NT2/D1 (cell line): ENCODE data around the gene PALD1.

Experiments used
- DNase-seq: peaks from one replicate; pipeline ENCODE4 v3.0.0-alpha.2; 2011; ENCODE audit warnings: low read depth, low spot score
- H3K27me3 ChIP-seq: 2 replicates; pipeline ENCODE4 v1.6.0; 2011; ENCODE audit warnings: mild to moderate bottlenecking; ENCODE audit not compliant: insufficient read length, insufficient read depth
- H3K36me3 ChIP-seq: 2 replicates; pipeline ENCODE4 v1.6.1; 2011; ENCODE audit warnings: mild to moderate bottlenecking, low read length, mixed read lengths; ENCODE audit not compliant: insufficient read depth, insufficient read length
- H3K4me1 ChIP-seq: 2 replicates; pipeline ENCODE4 v1.5.1; 2011; ENCODE audit not compliant: insufficient read depth, insufficient read length
- H3K4me3 ChIP-seq: 2 replicates; pipeline ENCODE4 v1.5.1; 2011; ENCODE audit warnings: low read depth; ENCODE audit not compliant: insufficient read length
- H3K9ac ChIP-seq: 2 replicates; pipeline ENCODE4 v1.6.0; 2011; ENCODE audit warnings: low read depth; ENCODE audit not compliant: insufficient read length
- H3K9me3 ChIP-seq: 2 replicates; pipeline ENCODE4 v1.5.1; 2011; ENCODE audit warnings: mild to moderate bottlenecking, low read length; ENCODE audit not compliant: insufficient read depth
- SUZ12 ChIP-seq: IDR thresholded peaks from 2 replicates; pipeline ENCODE4 v1.6.1; 2011; ENCODE audit not compliant: insufficient read length, insufficient read depth; ENCODE audit errors: extremely low read depth
- YY1 ChIP-seq: IDR thresholded peaks from 2 replicates; pipeline ENCODE4 v1.6.1; 2011; ENCODE audit not compliant: insufficient read length, insufficient read depth
- ZNF274 ChIP-seq: IDR thresholded peaks from 2 replicates; pipeline ENCODE4 v1.6.1; 2011; ENCODE audit warnings: mild to moderate bottlenecking, low read depth, low read length

PALD1 gene

GRCh38 chr10:70589762-70590654 is 111.4 kb downstream of the PALD1 start:
- Histone ChIP-seq H3K36me3 (no peaks in the 10 kb centered on the region), H3K4me1 (peaks cover 10% of the 10 kb centered on the region), H3K4me3 (no peak overlapping the region), H3K9ac (no peak overlapping the region), H3K27me3 (no peaks in the 10 kb centered on the region), H3K9me3 (no peaks in the 10 kb centered on the region)
- no peak for DNase-seq
- TF ChIP-seq ZNF274 = no peak
- no peak for TF ChIP-seq YY1
- no peak for TF ChIP-seq SUZ12

- no peaks in the 10 kb centered on the region for H3K9me3 ChIP-seq
- no peak overlapping the region for H3K4me3 ChIP-seq
- no peak for DNase-seq
- H3K9ac ChIP-seq = no peak overlapping the region
- H3K4me1 ChIP-seq = peaks cover 4% of the 10 kb centered on the region
- H3K27me3 ChIP-seq = no peaks in the 10 kb centered on the region
- H3K36me3 ChIP-seq = no peaks in the 10 kb centered on the region
- TF ChIP-seq SUZ12 (no peak), YY1 (no peak), ZNF274 (no peak)
These were observed 112.3 kb downstream of the PALD1 start for GRCh38 chr10:70590655-70591416.

- H3K4me3 ChIP-seq = no peak overlapping the region
- H3K9me3 ChIP-seq = no peaks in the 10 kb centered on the region
- no peaks in the 10 kb centered on the region for H3K27me3 ChIP-seq
- no peaks in the 10 kb centered on the region for H3K36me3 ChIP-seq
- H3K9ac ChIP-seq = no peak overlapping the region
- DNase-seq = no peak
- H3K4me1 ChIP-seq = peaks cover 7% of the 10 kb centered on the region
- TF ChIP-seq YY1 = no peak
- no peak for TF ChIP-seq SUZ12
- TF ChIP-seq ZNF274 = no peak
These were observed 113.7 kb downstream of the PALD1 start for GRCh38 chr10:70592186-70592735.

GRCh38 chr10:70592746-70593512 is 114.4 kb downstream of the PALD1 start:
- no peak for TF ChIP-seq ZNF274
- no peak for TF ChIP-seq YY1
- TF ChIP-seq SUZ12 = no peak
- Histone ChIP-seq H3K36me3 (no peaks in the 10 kb centered on the region), H3K27me3 (no peaks in the 10 kb centered on the region), H3K4me1 (peaks cover 7% of the 10 kb centered on the region), H3K9ac (no peak overlapping the region), H3K4me3 (no peak overlapping the region), H3K9me3 (no peaks in the 10 kb centered on the region)
- no peak for DNase-seq

- TF ChIP-seq ZNF274 = no peak
- no peak for TF ChIP-seq SUZ12
- no peak for TF ChIP-seq YY1
- no peaks in the 10 kb centered on the region for H3K27me3 ChIP-seq
- no peaks in the 10 kb centered on the region for H3K9me3 ChIP-seq
- no peak overlapping the region for H3K4me3 ChIP-seq
- DNase-seq = no peak
- no peaks in the 10 kb centered on the region for H3K36me3 ChIP-seq
- peaks cover 7% of the 10 kb centered on the region for H3K4me1 ChIP-seq
- H3K9ac ChIP-seq = no peak overlapping the region
These were observed 114.9 kb downstream of the PALD1 start for GRCh38 chr10:70593513-70593890.

GRCh38 chr10:70594161-70594560 is 115.6 kb downstream of the PALD1 start:
- H3K4me1 ChIP-seq = peaks cover 7% of the 10 kb centered on the region
- no peak for TF ChIP-seq YY1
- no peak for TF ChIP-seq SUZ12
- no peak for TF ChIP-seq ZNF274
- no peaks in the 10 kb centered on the region for H3K9me3 ChIP-seq

More at GRCh38 chr10:70594161-70594560, 115.6 kb downstream of the PALD1 start:
- no peaks in the 10 kb centered on the region for H3K27me3 ChIP-seq
- H3K4me3 ChIP-seq = no peak overlapping the region
- H3K9ac ChIP-seq = no peak overlapping the region
- DNase-seq = no peak
- H3K36me3 ChIP-seq = no peaks in the 10 kb centered on the region
